ENCODE measurements around the gene ANKRD13B.

The ANKRD13B gene

DNA sequence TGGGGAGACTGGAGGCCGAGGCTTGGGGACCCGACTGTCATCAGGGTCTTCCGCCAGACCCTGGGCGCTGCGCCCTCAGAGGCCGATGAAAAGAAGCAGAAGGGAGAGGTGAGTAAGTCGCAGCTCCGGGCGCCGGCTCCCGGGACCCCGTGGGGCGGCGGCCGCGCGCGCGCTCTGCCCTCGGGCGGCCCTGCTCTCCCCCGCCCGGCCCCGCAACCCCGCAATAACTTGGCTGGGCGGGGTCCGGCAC is 25.7 kb upstream of the ANKRD13B start:
- TF ChIP-seq, protein P1, sequence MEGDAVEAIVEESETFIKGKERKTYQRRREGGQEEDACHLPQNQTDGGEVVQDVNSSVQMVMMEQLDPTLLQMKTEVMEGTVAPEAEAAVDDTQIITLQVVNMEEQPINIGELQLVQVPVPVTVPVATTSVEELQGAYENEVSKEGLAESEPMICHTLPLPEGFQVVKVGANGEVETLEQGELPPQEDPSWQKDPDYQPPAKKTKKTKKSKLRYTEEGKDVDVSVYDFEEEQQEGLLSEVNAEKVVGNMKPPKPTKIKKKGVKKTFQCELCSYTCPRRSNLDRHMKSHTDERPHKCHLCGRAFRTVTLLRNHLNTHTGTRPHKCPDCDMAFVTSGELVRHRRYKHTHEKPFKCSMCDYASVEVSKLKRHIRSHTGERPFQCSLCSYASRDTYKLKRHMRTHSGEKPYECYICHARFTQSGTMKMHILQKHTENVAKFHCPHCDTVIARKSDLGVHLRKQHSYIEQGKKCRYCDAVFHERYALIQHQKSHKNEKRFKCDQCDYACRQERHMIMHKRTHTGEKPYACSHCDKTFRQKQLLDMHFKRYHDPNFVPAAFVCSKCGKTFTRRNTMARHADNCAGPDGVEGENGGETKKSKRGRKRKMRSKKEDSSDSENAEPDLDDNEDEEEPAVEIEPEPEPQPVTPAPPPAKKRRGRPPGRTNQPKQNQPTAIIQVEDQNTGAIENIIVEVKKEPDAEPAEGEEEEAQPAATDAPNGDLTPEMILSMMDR (IDR thresholded peaks at IDR 0.05; ENCODE audit: low read depth, low read length, missing control alignments) = no peak
- no peak for DNase-seq
- in situ Hi-C loops (cut with HindIII; ENCODE audit: low pct_ligation_motif_present, low sequenced_read_pairs) = no loop called here
- Histone ChIP-seq H3K4me3 (ENCODE audit: low read depth, low read length) (peak overlapping the region; percentile 69), H3K27ac (no peak overlapping the region), H3K36me3 (replicated peaks) (peaks cover 2% of the 10 kb centered on the region), H3K27me3 (replicated peaks) (no peaks in the 10 kb centered on the region)

DNA sequence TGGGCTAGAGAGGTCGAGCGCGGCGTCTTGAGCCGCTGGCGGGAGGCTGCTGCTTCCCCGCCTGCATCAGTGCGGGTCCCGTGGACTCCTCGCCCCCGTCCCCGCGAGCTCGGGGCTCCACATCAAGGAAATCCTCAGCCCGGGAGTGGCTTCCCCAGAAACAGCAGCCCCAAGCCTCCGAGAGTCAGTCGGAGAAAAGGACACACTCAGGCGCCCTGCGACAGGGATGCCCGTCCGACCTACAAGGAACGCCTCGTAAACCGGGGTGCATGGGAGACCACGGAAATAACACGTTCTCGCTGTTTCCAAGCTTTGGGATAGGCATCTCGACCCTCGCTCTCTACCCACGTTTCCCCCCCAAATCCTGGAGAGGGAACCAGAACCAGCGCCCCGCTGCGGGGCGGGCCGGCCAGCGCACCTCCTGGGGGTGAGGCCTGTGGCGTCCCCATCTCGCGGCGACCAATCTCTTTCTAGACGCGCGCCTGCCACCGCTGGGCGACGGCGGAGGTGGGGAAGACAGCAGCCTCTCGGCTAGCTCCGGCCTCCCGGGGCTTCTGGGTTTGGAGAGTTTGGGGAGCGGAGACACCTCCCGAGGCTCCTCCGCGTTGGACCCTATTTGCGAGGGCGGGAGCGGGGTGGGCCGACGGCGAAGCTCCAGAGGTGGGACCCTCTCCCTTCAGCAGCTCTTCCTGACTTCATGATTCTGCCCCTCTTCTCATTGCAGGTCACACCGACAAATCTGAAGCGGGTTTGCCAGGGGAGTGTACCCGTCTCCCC is 25.2 kb upstream of the ANKRD13B start:
- H3K27ac ChIP-seq = no peak overlapping the region
- no peaks in the 10 kb centered on the region for H3K27me3 ChIP-seq (replicated peaks)
- H3K36me3 ChIP-seq (replicated peaks) = peaks cover 2% of the 10 kb centered on the region
- in situ Hi-C loops (cut with HindIII; ENCODE audit: low pct_ligation_motif_present, low sequenced_read_pairs) = no loop called here
- peak; percentile 29 for DNase-seq
- TF ChIP-seq, protein P1 (IDR thresholded peaks at IDR 0.05; ENCODE audit: low read depth, low read length, missing control alignments) = peak; percentile 39
- H3K4me3 ChIP-seq (ENCODE audit: low read depth, low read length) = peak overlapping the region; percentile 69

DNA sequence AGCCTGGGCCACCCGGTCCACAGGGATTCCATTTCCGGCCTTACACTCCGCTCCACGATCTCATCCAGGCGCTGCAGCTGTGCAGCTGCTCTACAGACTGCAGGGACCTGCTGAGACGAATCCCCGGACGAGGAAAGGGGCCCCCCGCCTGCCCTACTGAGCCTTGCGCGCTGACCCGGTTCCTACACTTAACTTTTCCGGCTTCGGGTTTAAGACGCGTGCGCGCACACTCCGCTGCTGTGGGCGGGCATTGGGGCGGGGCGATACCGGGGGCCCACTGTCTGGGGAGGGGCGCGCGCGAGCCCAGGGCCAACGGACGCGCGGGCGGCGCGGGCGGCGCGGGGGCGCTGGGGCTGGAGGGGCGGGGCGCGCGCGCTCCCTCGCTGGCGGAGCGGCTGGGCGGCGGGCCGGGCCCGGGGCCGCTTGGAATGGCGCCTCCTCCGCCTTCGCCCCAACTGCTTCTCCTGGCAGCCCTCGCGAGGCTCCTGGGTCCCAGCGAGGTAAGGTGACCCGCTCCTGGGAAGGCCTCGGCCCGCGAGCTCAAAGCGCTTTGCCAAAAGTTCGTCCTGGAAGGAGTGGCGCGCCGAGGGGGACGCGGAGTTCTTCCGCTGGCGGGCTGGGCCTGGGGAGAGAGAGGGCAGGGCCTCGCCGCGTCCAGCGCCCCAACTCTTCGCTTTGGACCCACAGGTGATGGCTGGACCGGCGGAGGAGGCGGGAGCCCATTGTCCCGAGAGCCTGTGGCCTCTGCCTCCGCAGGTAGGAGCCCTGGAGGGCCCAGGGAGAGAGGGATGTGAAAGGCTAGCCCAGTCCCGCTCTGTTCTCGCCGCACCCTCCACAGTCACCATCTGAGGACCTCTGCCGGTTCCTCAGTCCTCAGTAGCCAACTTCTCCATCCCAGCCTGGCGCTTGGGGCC is 24.3 kb upstream of the ANKRD13B start, which contains the start of gene TP53I13:
Gene TP53I13 (plus strand): TSS at position 371 of the 914 bp plus-strand sequence. CDS start 58 bp downstream, at position 429.
- DNase-seq = peak; percentile 59
- in situ Hi-C loops (cut with HindIII; ENCODE audit: low pct_ligation_motif_present, low sequenced_read_pairs) = no loop called here
- Histone ChIP-seq H3K36me3 (replicated peaks) (peaks cover 6% of the 10 kb centered on the region), H3K27me3 (replicated peaks) (no peaks in the 10 kb centered on the region), H3K4me3 (ENCODE audit: low read depth, low read length) (peak within 1 kb of the TSS; percentile 69), H3K27ac (no peak within 1 kb of the TSS)
- TF ChIP-seq, protein P1 (IDR thresholded peaks at IDR 0.05; ENCODE audit: low read depth, low read length, missing control alignments) = no peak

DNA sequence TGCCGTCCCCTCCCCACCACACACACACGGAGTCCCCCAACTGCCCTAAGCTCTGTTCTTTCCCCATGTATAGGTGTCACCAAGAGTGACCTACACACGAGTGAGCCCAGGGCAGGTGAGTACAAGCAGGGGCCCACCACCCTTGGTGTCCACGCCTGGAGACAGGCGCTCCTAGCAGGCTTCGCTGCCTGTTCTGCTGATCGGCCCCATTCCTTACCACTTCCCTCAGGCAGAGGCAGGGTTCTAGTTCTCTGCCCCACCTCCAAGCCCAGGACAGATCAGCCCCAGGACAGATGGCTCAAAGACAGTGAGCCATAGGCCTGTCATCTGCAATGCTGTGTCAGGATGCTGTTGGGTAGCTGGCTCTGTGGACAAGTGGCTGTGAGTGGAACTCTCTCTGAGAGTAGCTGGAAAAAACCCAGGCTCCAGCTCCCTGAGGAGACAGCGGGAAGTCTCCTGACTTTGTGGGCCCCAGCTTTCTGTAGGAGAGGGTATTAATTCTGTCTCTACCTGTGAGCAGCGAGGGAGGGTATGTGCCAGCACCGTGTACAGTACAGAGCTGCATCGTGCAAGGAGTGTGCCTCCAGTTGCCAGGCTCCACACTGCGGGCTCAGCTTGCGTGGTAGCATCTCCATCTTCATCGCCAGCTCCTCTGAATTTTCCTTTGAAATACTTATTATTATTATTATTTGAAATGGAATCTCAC is 23.5 kb upstream of the ANKRD13B start:
- H3K4me3 ChIP-seq (ENCODE audit: low read depth, low read length) = peak overlapping the region; percentile 69
- peaks cover 9% of the 10 kb centered on the region for H3K36me3 ChIP-seq (replicated peaks)
- no peak overlapping the region for H3K27ac ChIP-seq
- in situ Hi-C loops (cut with HindIII; ENCODE audit: low pct_ligation_motif_present, low sequenced_read_pairs) = no loop called here
- DNase-seq = no peak
- no peaks in the 10 kb centered on the region for H3K27me3 ChIP-seq (replicated peaks)
- TF ChIP-seq, protein P1 (IDR thresholded peaks at IDR 0.05; ENCODE audit: low read depth, low read length, missing control alignments) = no peak

DNA sequence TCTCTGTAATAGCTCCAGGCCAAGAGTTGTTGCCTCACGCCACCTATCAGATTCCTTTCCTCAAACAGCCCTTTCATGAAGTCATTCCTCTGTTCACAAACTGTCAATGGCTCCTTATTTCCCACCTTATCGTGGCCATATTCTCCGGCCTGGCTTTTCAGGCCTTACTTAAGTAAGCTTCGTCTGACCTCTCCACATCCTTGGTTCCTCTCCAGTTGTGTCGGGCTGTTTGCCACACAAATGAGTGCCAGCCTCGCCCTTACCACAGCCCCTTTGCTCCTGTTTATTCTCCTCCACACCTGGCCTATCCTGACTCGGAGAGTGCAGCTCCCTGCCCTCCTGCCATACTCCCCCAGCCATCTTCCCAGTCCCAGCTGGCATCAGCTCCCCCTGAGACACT is 22.4 kb upstream of the ANKRD13B start:
- Histone ChIP-seq H3K27ac (no peak overlapping the region), H3K4me3 (ENCODE audit: low read depth, low read length) (no peak overlapping the region), H3K36me3 (replicated peaks) (peaks cover 17% of the 10 kb centered on the region), H3K27me3 (replicated peaks) (no peaks in the 10 kb centered on the region)
- TF ChIP-seq, protein P1 (IDR thresholded peaks at IDR 0.05; ENCODE audit: low read depth, low read length, missing control alignments) = no peak
- in situ Hi-C loops (cut with HindIII; ENCODE audit: low pct_ligation_motif_present, low sequenced_read_pairs) = no loop called here
- DNase-seq = no peak
